Vagina (tissue), 2 donors: ENCODE measurements around the gene RPL27. TPM values are rescaled to one million over a fixed set of nuclear protein-coding genes. Genes with fewer than 3 reads are reported as not detected.

Source experiments
- DNase-seq, 2 donors: peaks; one replicate each; pipeline ENCODE4 v3.0.0-alpha.2; 2017; ENCODE audit errors: extremely low spot score in 2 of 2
- H3K27ac ChIP-seq: fragments of 200-600 bp; sonication (generic); one replicate; pipeline ENCODE4 v1.5.1; 2019
- H3K27me3 ChIP-seq: fragments of 200-600 bp; sonication (generic); one replicate; pipeline ENCODE4 v1.5.1; 2019
- H3K36me3 ChIP-seq, 2 donors: fragments of 200-600 bp; sonication (generic); one replicate each; pipeline ENCODE4 v1.5.1; 2017 to 2019
- H3K4me1 ChIP-seq: fragments of 200-600 bp; sonication (generic); one replicate; pipeline ENCODE4 v1.5.1; 2019
- H3K4me3 ChIP-seq, 2 donors: fragments of 200-600 bp; sonication (generic); 1 replicate in 1 of 2; 2 replicates in 1 of 2; pipeline ENCODE4 v1.5.1; 2016 to 2019
- H3K9me3 ChIP-seq: fragments of 200-600 bp; sonication (generic); one replicate; pipeline ENCODE4 v1.5.1; 2019
- POLR2A ChIP-seq, 2 donors: fragments of 450-650 bp; IDR thresholded peaks; one replicate each; pipeline ENCODE4 v1.6.1; 2017; ENCODE audit warnings: antibody characterized with exemption in 2 of 2, mild to moderate bottlenecking in 2 of 2, moderate library complexity in 2 of 2
- POLR2AphosphoS5 ChIP-seq, 2 donors: sonication (generic); formaldehyde crosslinking; IDR thresholded peaks; one replicate each; pipeline ENCODE4 v1.9.0; 2017; ENCODE audit warnings: antibody characterized with exemption in 2 of 2, mild to moderate bottlenecking in 2 of 2, low read depth in 1 of 2; ENCODE audit not compliant: insufficient read depth in 1 of 2
- intact Hi-C: fragments of 100-400 bp; cut with DNase I; formaldehyde crosslinking; loops from one replicate; pipeline ENCODE4 v1.15.1; 2023
- small RNA-seq: library from RNA; depleted of rRNA; stranded (forward); fragments of <200 nt; gene quantifications from one replicate; pipeline ENCODE3, GENCODE V24; 2016
- total RNA-seq: library from RNA; depleted of rRNA; stranded (reverse); fragments of >200 nt; gene quantifications from one replicate; pipeline ENCODE4 v1.2.3, GENCODE V29; 2016
- TF ChIP-seq, protein P1 (sequence below), 3 experiments: fragments of 450-650 bp in 2 of 3; fragments of 200-600 bp in 1 of 3; sonication (generic) in 1 of 3; IDR thresholded peaks; one replicate each; pipeline ENCODE4 v1.5.1; 2017 to 2019; ENCODE audit warnings: antibody characterized with exemption in 3 of 3, mild to moderate bottlenecking in 2 of 3, moderate library complexity in 2 of 3

The RPL27 gene
- total RNA-seq, 1 donor from 2014 or later, result 1,982 TPM

DNA sequence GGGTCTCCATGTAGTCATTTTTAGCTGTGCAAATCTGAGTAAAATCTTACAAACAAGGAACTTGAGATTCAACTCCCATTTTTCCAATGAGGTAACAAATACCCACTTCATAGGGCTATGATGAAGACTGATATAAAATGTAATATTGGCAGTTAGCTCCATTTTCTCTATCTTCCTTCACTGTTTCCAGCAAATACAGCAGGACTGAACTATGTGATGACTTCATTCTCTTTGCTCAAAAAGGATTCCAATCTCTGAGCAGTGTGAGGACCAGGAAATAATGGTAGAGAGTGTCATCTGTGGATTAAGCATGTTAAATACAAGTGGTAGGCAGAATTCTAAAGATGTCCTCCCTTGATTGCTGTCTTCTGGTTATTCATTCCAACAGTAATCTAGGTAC lies 45.1 kb downstream of the RPL27 start:
- Histone ChIP-seq H3K9me3 (no peaks in the 10 kb centered on the region), H3K4me3 (no peak overlapping the region), H3K36me3 (no peaks in the 10 kb centered on the region), H3K4me1 (no peaks in the 10 kb centered on the region), H3K27ac (no peak overlapping the region), H3K27me3 (no peaks in the 10 kb centered on the region)
- intact Hi-C loops, result no loop called here
- no peak for DNase-seq
- TF ChIP-seq, protein P1, sequence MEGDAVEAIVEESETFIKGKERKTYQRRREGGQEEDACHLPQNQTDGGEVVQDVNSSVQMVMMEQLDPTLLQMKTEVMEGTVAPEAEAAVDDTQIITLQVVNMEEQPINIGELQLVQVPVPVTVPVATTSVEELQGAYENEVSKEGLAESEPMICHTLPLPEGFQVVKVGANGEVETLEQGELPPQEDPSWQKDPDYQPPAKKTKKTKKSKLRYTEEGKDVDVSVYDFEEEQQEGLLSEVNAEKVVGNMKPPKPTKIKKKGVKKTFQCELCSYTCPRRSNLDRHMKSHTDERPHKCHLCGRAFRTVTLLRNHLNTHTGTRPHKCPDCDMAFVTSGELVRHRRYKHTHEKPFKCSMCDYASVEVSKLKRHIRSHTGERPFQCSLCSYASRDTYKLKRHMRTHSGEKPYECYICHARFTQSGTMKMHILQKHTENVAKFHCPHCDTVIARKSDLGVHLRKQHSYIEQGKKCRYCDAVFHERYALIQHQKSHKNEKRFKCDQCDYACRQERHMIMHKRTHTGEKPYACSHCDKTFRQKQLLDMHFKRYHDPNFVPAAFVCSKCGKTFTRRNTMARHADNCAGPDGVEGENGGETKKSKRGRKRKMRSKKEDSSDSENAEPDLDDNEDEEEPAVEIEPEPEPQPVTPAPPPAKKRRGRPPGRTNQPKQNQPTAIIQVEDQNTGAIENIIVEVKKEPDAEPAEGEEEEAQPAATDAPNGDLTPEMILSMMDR (IDR thresholded peaks at IDR 0.05), result no peak
- TF ChIP-seq POLR2A (IDR thresholded peaks at IDR 0.05) (no peak), POLR2AphosphoS5 (IDR thresholded peaks at IDR 0.05; ENCODE audit: insufficient read depth in 1 of 2, low read depth in 1 of 2) (no peak)

DNA sequence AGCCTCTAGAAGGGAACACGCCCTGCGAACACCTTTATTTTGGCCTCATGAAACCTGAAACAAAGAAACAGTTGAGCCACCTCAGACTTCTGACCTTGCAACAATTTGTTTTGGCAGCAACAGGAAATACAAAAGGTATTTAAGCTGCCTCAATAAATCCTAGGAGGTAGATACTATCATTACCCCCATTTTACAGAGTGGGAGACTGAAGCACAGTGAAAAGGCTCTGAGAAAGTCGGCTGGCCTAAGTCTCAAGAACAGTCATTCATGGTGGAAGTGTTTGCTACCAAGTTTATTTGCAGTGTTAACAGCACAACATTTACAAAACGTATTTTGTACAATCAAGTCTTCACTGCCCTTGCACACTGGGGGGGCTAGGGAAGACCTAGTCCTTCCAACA lies 45.8 kb downstream of the RPL27 start:
- H3K27me3 ChIP-seq, result no peaks in the 10 kb centered on the region

DNA sequence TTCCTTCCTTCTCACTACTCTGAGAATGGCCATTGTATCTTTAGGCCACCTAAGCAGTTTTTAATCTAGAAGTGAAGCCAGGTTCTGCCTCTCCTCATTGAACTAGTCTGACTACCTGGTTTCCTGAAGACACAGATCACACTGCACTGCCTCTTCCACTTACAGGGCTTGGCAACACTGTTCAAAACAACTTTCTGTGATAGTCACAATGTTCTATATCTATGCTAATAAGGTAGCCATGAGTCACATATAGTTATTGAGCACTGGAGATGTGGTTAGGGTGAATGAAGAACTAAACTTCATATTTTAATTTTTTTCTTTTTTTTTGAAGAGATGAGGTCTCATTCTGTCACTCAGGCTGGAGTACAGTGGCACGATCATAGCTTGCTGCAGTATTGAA lies 53.8 kb downstream of the RPL27 start:
- intact Hi-C loops, result no loop called here
- no peaks in the 10 kb centered on the region for H3K4me1 ChIP-seq
- H3K27me3 ChIP-seq, result no peaks in the 10 kb centered on the region
- no peak for DNase-seq
- no peaks in the 10 kb centered on the region for H3K9me3 ChIP-seq
- no peak for TF ChIP-seq POLR2A (IDR thresholded peaks at IDR 0.05)
- TF ChIP-seq, protein P1 (IDR thresholded peaks at IDR 0.05), result no peak
- TF ChIP-seq POLR2AphosphoS5 (IDR thresholded peaks at IDR 0.05; ENCODE audit: insufficient read depth in 1 of 2, low read depth in 1 of 2), result no peak
- H3K27ac ChIP-seq, result no peak overlapping the region
- no peak overlapping the region for H3K4me3 ChIP-seq
- no peaks in the 10 kb centered on the region for H3K36me3 ChIP-seq

More for the DNA sequence above, 45.8 kb downstream of the RPL27 start:
- no peaks in the 10 kb centered on the region for H3K9me3 ChIP-seq
- no peak for DNase-seq
- intact Hi-C loops, result no loop called here
- H3K36me3 ChIP-seq, result no peaks in the 10 kb centered on the region
- no peak overlapping the region for H3K27ac ChIP-seq
- H3K4me1 ChIP-seq, result no peaks in the 10 kb centered on the region
- H3K4me3 ChIP-seq, result no peak overlapping the region
- no peak for TF ChIP-seq POLR2AphosphoS5 (IDR thresholded peaks at IDR 0.05; ENCODE audit: insufficient read depth in 1 of 2, low read depth in 1 of 2)
- TF ChIP-seq POLR2A (IDR thresholded peaks at IDR 0.05), result no peak
- TF ChIP-seq, protein P1 (IDR thresholded peaks at IDR 0.05), result no peak

Small RNA genes within 50 kb of the gene (small RNA-seq; reads per million reads assigned to genes)
- not detected for gene AARSD1

Other genes starting within 250 kb of the RPL27 start
- 27.3 TPM for gene RAMP2, start 237.2 kb upstream of the RPL27 start, total RNA-seq
- 28.2 TPM for gene VPS25, start 225.0 kb upstream of the RPL27 start, total RNA-seq
- 1.2 TPM for gene WNK4, start 217.8 kb upstream of the RPL27 start, total RNA-seq
- gene COA3, start 199.7 kb upstream of the RPL27 start, total RNA-seq, result 89.4 TPM
- gene CNTD1, start 199.6 kb upstream of the RPL27 start, total RNA-seq, result not detected
- gene BECN1, start 174.1 kb upstream of the RPL27 start, total RNA-seq, result 111 TPM
- 70.0 TPM for gene PSME3, start 165.0 kb upstream of the RPL27 start, total RNA-seq
- gene AOC2, start 153.8 kb upstream of the RPL27 start, total RNA-seq, result 2.2 TPM
- gene AOC3, start 147.2 kb upstream of the RPL27 start, total RNA-seq, result 31.7 TPM
- gene G6PC1, start 97.6 kb upstream of the RPL27 start, total RNA-seq, result not detected
- 53.5 TPM for gene AARSD1, start 34.0 kb upstream of the RPL27 start, total RNA-seq
- gene PTGES3L, start 18.3 kb upstream of the RPL27 start, total RNA-seq, result 1.5 TPM
- gene RUNDC1, start 17.9 kb upstream of the RPL27 start, total RNA-seq, result 21.4 TPM
- gene IFI35, start 8.4 kb downstream of the RPL27 start, total RNA-seq, result 15.2 TPM
- 179 TPM for gene VAT1, start 24.0 kb downstream of the RPL27 start, total RNA-seq
- 1.5 TPM for gene RND2, start 26.8 kb downstream of the RPL27 start, total RNA-seq
- gene BRCA1, start 126.9 kb downstream of the RPL27 start, total RNA-seq, result 6.6 TPM
- 58.9 TPM for gene NBR1, start 172.8 kb downstream of the RPL27 start, total RNA-seq
- 6.6 TPM for gene TMEM106A, start 213.5 kb downstream of the RPL27 start, total RNA-seq
- not detected for gene CCDC200, start 230.2 kb downstream of the RPL27 start, total RNA-seq
- gene RNU2-1, start 235.6 kb downstream of the RPL27 start, total RNA-seq, result not detected